GM21825 (cell line): Measurements from ENCODE around the gene DISP3.

Source experiments
- ATAC-seq: cut with Tn5 transposase; IDR thresholded peaks from one replicate; pipeline ENCODE4 v1.9.1; 2021; ENCODE audit warnings: mild to moderate bottlenecking, moderate library complexity; ENCODE audit not compliant: unreplicated experiment

DISP3 gene

DNA sequence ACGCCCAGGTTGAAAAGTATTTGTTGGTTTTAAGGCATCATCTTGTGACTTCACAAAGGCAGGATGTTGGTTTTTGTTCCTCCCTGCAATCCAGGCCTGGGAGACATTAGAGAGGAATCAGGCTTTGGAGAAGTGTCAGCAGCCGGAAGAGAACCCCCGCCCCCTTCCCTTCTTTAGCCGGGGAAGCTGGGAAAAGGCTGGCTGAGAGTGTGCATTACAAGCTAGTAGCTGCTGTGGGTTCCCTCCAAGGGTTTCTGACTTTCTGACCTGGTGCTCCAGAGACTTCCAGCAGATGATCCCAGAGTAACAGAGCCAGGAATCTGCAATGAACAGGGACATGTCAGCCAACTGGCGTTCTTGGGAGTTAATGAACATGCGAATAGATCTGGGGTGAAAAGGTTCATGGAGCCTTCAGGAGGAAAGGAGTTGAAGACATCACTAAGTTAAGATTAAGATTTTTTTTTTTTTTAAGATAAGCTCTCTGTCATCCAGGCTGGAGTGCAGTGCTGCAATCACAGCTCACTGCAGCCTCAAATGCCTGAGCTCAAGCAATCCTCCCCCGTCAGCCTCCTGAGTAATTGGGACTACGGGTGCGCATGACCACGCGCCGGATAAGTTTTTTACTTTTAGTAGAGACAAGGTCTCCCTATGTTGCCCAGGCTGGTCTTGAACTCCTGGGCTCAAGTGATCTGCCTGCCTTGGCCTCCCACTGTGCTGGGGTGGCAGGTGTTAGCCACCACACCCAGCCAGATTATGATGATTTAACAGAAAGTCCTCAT is 7.5 kb downstream of the DISP3 start:
- no peak for ATAC-seq

- ATAC-seq = no peak
These were observed 8.3 kb downstream of the DISP3 start for GRCh38 chr1:11487196-11487751.

DNA sequence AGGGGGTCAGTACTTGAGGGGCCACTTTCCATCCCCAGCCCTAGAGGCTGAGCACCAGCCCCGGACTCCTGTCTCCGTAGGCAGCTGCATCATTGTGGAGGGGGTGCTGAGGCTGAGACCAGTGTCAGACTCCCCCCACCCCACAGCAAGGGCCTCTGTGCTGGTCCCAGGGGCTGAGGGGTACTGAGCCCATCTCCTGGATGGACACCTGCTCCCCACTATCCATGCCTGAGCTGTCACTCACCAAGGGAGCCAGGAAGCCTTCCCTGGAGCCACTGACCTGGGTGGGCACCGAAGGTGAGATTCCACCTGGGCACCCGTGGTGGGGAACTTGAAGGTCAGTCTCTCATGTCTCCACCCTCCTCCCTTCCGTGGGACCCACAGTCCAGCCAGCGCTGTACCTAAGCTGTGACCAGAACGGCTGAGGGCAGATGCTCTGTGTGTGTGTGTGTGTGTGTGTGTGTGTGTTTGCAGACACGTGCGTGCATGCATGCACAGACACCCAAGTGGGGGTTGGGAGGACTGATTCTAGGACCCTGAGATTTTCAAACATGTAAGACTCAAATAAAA is 9.3 kb downstream of the DISP3 start:
- ATAC-seq = no peak

- ATAC-seq = no peak
These were observed 10.1 kb downstream of the DISP3 start for GRCh38 chr1:11488966-11489625.

DNA sequence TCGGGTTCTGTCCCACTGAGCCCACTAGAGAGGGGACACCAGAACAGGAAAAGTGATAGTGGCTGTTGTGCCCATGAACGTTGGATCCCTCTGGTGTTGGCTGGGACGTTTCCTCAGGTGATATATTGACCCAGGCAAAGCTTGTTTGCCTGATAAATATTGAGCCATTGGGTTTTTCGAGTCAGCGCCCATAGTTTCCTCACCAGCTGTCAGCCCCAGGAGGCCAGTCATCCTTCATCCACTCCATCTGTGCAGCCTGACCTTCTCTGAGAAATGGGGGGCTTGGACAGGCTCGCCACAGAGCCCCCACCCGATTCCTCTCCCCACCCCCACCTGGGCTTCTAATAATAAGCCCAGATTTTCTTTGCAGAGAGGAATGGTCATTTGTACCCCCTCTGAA is 13.3 kb downstream of the DISP3 start:
- no peak for ATAC-seq

DNA sequence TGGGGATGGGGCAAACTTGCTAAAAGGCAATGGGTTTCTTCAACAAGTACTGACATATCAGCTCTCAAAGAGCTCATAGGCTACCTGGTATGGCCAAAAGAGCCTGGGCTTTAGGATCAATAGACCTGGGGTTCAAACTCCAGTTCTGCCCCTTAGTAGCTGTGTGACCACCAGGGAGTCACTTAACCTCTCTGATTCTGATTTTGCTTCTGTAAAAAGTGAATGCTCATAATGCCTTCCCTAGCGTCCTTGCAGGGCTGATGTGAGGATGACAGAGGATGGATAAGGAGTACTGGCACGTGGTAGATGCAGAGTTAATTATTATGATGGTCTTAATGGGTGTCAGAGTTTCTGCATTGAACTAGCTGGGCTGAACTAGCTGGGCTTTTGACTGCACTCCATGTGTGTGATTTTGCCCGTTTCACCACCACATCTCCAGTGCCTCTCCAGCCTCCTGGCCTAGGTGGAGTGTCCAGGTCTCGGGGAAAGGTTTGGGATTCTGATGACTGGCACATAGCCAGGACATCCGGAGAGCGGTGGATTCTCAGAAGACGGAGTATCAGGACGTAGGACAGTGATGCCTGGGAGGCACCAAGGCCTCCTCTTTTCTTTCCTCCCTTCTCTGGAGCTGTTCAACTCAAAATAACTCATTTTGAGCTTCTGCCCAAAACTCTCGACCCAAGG is 15.2 kb downstream of the DISP3 start:
- ATAC-seq = no peak

GRCh38 chr1:11494771-11495170 is 15.8 kb downstream of the DISP3 start:
- ATAC-seq = no peak

GRCh38 chr1:11495579-11495978 is 16.6 kb downstream of the DISP3 start:
- no peak for ATAC-seq

DNA sequence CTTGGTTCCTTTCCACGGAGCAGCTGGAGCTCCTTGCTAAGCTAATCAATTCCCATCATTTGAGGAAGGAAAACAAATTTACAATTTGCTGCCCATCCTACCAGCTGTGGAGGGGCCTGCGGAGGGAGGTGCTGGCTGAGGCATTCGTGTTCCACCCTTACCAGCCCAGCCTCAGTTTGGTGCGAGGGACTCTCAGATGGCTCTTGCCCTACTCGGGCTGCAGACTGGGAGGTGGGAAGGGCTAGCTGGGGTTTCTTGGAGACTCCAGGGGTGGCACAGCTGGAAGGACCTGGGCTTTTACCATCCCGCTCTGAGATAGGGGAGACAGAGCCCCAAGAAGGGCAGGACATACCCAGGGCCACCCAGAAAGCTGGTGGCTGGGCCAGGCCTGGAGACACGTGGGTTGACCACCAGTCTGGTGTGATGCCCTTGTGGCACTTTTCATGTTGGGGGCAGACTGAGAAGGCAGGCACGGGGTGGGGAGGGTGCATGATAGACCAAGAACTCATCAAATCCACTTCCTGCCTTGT is 17.7 kb downstream of the DISP3 start:
- no peak for ATAC-seq

DNA sequence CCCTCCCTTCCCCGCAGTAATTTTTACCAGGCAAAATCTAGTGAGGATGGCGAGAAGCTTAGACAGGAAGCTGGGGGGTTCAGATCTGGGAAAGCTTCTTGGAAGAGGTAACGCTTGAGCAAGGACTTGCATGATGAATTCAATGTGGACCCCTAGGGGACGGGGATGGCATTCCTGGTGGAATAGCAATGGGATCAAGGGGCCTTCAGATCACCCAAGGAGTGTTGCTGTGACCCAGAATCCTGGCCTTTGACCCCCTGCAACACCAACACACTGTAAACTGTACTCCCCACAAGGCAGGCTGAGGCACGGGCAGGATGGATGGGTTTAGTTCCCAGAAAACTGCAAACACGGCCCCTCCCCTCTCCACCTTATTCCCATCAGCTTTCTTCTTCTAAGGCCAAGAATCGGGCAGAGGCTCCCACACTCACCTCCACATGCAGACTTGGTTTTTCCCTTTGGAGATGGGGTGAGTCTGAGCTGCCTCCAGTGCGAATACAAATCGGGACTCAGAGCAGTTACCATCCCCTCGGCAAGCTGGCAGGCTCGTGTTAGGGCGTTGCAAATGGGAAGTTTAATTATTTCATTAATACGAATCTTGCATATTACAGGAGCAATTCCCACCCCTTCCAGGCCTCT is 20.1 kb downstream of the DISP3 start:
- no peak for ATAC-seq

GRCh38 chr1:11499601-11500331 is 20.8 kb downstream of the DISP3 start:
- ATAC-seq = no peak

DNA sequence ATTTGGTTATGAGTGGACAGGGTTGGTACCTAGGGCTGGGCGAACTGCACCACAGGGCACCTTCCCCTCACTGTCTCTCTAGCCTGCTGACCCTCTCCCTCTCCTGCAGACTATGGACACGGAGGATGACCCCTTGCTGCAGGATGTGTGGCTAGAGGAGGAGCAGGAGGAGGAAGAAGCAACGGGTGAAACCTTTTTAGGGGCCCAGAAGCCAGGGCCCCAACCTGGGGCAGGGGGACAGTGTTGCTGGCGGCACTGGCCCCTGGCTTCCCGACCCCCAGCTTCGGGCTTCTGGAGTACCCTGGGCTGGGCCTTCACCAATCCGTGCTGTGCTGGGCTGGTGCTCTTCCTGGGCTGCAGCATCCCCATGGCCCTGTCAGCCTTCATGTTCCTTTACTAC is 21.9 kb downstream of the DISP3 start:
- no peak for ATAC-seq

- no peak for ATAC-seq
These were observed 22.5 kb downstream of the DISP3 start for GRCh38 chr1:11501491-11501897.

GRCh38 chr1:11501906-11502485 is 23.0 kb downstream of the DISP3 start:
- no peak for ATAC-seq

DNA sequence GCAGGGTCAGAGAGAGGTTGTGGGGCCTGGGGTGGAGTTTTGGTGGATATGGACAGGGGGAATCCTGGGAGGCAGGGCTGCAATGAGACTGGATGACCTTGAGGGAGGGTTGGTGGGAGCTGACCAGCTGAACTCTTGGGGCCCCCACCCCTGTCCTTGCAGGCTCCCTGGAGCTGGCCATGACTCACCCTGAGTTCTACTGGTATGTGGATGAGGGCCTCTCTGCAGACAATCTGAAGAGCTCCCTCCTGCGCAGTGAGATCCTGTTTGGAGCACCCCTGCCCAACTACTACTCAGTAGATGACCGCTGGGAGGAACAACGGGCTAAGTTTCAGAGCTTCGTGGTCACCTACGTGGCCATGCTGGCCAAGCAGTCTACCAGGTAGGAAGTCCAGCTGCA is 23.6 kb downstream of the DISP3 start:
- no peak for ATAC-seq

- no peak for ATAC-seq
These were observed 25.6 kb downstream of the DISP3 start for GRCh38 chr1:11504599-11504998.

GRCh38 chr1:11505591-11506538 is 26.9 kb downstream of the DISP3 start:
- ATAC-seq = no peak

- no peak for ATAC-seq
These were observed 28.4 kb downstream of the DISP3 start for GRCh38 chr1:11507309-11507708.
